Ishikawa (cell line): ENCODE results near the gene DIP2B.

Experiments used
- FOXM1 ChIP-seq: IDR thresholded peaks from 2 replicates; pipeline ENCODE4 v1.6.1; 2012; ENCODE audit warnings: low read depth, borderline replicate concordance
- RAD21 ChIP-seq: IDR thresholded peaks from 2 replicates; pipeline ENCODE4 v1.6.1; 2012; ENCODE audit warnings: low read depth
- TAF1 ChIP-seq: IDR thresholded peaks from 2 replicates; pipeline ENCODE4 v1.6.1; 2012; ENCODE audit warnings: low read depth, mild to moderate bottlenecking
- TCF12 ChIP-seq: IDR thresholded peaks from 2 replicates; pipeline ENCODE4 v1.6.1; 2012; ENCODE audit warnings: low read depth
- YY1 ChIP-seq: IDR thresholded peaks from 2 replicates; pipeline ENCODE4 v1.6.1; 2012; ENCODE audit warnings: low read depth
- TF ChIP-seq, protein P1 (sequence below): IDR thresholded peaks from 2 replicates; pipeline ENCODE4 v1.6.1; 2012; ENCODE audit warnings: low read depth, mild to moderate bottlenecking

DNA sequence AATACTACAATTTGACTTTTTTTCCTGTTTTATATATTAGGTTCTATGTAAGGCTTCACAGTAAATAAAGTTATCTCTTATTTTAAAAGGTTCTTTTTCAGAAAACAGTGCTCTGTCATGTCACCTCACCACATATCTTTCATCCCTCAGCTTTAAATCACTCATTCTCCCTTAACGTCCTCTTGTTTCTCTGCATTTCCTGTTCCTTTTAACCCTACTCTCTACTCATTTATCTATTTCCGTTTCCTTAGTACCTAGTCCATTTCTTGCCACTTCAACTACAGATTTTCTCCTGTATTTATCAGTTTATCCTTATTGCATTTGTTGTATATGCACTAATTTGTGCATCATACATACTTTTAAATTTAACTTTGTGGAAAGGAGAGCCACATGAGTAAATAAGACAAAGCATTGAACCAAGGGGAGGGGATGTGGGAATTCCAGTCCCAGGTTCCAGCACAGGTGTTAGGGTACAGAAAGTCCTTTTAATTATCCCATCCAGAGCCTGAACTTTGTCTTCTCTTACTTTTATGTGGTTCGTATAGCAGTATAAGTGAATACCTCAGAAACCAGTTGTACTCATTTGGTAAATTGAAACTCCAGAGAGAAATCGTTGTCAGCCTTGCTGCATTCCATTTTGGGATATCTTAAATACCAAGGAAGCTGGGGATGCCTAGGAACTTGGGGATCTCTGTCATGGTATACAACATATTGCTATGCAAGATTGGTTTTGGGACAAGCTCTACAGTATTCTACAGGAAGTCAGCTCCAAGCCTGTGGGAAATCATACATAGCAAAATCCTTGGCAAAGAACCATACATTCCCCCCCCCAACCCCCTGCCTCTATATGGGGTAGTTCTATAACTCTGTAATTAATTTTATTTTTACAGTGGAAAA, 120.5 kb downstream of the DIP2B start:
- TF ChIP-seq, protein P1, sequence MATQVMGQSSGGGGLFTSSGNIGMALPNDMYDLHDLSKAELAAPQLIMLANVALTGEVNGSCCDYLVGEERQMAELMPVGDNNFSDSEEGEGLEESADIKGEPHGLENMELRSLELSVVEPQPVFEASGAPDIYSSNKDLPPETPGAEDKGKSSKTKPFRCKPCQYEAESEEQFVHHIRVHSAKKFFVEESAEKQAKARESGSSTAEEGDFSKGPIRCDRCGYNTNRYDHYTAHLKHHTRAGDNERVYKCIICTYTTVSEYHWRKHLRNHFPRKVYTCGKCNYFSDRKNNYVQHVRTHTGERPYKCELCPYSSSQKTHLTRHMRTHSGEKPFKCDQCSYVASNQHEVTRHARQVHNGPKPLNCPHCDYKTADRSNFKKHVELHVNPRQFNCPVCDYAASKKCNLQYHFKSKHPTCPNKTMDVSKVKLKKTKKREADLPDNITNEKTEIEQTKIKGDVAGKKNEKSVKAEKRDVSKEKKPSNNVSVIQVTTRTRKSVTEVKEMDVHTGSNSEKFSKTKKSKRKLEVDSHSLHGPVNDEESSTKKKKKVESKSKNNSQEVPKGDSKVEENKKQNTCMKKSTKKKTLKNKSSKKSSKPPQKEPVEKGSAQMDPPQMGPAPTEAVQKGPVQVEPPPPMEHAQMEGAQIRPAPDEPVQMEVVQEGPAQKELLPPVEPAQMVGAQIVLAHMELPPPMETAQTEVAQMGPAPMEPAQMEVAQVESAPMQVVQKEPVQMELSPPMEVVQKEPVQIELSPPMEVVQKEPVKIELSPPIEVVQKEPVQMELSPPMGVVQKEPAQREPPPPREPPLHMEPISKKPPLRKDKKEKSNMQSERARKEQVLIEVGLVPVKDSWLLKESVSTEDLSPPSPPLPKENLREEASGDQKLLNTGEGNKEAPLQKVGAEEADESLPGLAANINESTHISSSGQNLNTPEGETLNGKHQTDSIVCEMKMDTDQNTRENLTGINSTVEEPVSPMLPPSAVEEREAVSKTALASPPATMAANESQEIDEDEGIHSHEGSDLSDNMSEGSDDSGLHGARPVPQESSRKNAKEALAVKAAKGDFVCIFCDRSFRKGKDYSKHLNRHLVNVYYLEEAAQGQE: no peak
- TF ChIP-seq FOXM1 (no peak), TCF12 (no peak), RAD21 (no peak), YY1 (no peak), TAF1 (no peak)
